ENCODE results near the gene RPL13. TPM values are rescaled to one million over a fixed set of nuclear protein-coding genes. Genes with fewer than 3 reads are reported as not detected.

RPL13 gene
- polyA plus RNA-seq, 6 donors from 2014 or later: 3,620 to 5,980 (median 5,028) TPM

- Mint-ChIP-seq H3K27ac (peak overlapping the region; percentile 78 to 97 (median 94)), H3K4me1 (peaks cover 14 to 23% (median 20%) of the 10 kb centered on the region in 3 donors), H3K36me3 (peaks cover 0 to 9% of the 10 kb centered on the region in 2 donors), H3K4me3 (peak overlapping the region; percentile 1 to 87 (median 72)), H3K9me3 (peaks cover 0 to 2% (median 0%) of the 10 kb centered on the region in 7 donors), H3K27me3 (no peaks in the 10 kb centered on the region)
- peak; percentile 82 for DNase-seq
- peak; percentile 93 to 94 for ATAC-seq (ENCODE audit: low read depth in 2 of 2)
Measured at GRCh38 chr16:89534252-89534756, 26.2 kb upstream of the RPL13 start.

DNA sequence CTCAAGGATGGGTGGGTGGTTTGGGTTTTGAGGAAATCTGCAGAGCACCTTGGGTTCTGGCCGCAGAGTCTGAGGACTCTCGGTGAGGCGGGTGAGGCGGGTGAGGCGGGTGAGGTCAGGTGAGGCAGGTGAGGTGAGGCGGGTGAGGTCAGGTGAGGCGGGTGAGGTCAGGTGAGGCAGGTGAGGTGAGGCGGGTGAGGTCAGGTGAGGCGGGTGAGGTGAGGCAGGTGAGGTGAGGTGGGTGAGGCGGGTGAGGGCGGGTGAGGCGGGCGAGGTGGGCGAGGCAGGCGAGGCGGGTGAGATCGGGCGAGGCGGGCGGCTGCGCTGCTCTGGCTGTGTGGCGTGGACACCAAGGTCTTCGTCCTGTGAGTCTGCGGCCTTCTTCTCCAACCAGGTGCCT lies 24.1 kb upstream of the RPL13 start:
- ATAC-seq (ENCODE audit: low read depth in 2 of 2) (no peak), DNase-seq (no peak)
- Mint-ChIP-seq H3K4me1 (peaks cover 14 to 23% (median 20%) of the 10 kb centered on the region in 3 donors), H3K27me3 (no peaks in the 10 kb centered on the region), H3K4me3 (no peak overlapping the region), H3K27ac (no peak overlapping the region), H3K9me3 (peaks cover 0 to 2% (median 0%) of the 10 kb centered on the region in 7 donors), H3K36me3 (peaks cover 0 to 11% of the 10 kb centered on the region in 2 donors)

DNA sequence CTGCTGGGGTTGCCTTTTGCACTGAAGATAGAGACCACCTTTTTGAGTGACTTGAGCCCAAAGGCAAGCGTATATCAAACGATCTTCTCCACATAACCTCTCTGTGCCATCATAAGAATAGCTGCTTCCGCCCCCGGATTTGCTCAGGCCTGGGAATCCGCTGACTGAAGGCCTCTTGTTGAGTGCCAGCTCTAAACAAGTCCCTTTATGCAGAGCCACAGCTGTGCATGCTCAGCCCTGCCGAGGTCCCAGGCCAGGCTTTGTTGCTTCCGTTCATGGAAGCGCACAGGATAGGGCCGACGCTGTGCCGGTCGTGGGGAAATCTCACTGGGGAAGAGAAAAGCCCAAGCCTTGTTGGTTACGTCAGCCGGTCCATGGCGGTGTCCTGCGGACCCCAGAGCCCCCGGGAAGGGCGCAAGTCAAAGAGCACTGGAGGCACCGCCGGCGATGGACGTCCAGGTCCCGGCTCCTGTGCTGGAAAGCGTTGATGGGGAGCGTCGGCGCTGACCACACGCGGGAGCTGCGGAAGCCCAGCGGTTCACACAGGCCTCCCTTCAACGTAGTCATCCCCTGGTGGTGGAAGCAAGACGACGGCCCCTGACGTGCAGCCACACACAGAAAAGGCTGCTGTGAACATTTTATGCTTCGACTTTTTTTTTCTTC lies 23.5 kb upstream of the RPL13 start:
- peaks cover 0 to 2% (median 0%) of the 10 kb centered on the region in 7 donors for H3K9me3 Mint-ChIP-seq
- peaks cover 0 to 11% of the 10 kb centered on the region in 2 donors for H3K36me3 Mint-ChIP-seq
- H3K4me1 Mint-ChIP-seq: peaks cover 14 to 23% (median 20%) of the 10 kb centered on the region in 3 donors
- H3K27me3 Mint-ChIP-seq: no peaks in the 10 kb centered on the region
- H3K27ac Mint-ChIP-seq: peak overlapping the region in 1 of 6 donors; percentile 77
- no peak for DNase-seq
- no peak overlapping the region for H3K4me3 Mint-ChIP-seq
- ATAC-seq (ENCODE audit: low read depth in 2 of 2): no peak

- Mint-ChIP-seq H3K9me3 (peaks cover 0 to 2% (median 0%) of the 10 kb centered on the region in 7 donors), H3K27me3 (no peaks in the 10 kb centered on the region), H3K4me3 (no peak overlapping the region), H3K4me1 (peaks cover 14 to 23% (median 20%) of the 10 kb centered on the region in 3 donors), H3K27ac (no peak overlapping the region), H3K36me3 (peaks cover 0 to 11% of the 10 kb centered on the region in 2 donors)
- ATAC-seq (ENCODE audit: low read depth in 2 of 2) (no peak), DNase-seq (no peak)
Measured at GRCh38 chr16:89537549-89537925, 22.9 kb upstream of the RPL13 start.

GRCh38 chr16:89538286-89538685 lies 22.2 kb upstream of the RPL13 start:
- DNase-seq: no peak
- H3K4me1 Mint-ChIP-seq: peaks cover 14 to 23% (median 20%) of the 10 kb centered on the region in 3 donors
- H3K9me3 Mint-ChIP-seq: peaks cover 0 to 2% (median 0%) of the 10 kb centered on the region in 7 donors
- no peaks in the 10 kb centered on the region for H3K27me3 Mint-ChIP-seq
- no peak for ATAC-seq (ENCODE audit: low read depth in 2 of 2)
- H3K36me3 Mint-ChIP-seq: peaks cover 0 to 11% of the 10 kb centered on the region in 2 donors
- H3K27ac Mint-ChIP-seq: no peak overlapping the region
- H3K4me3 Mint-ChIP-seq: no peak overlapping the region

- H3K4me3 Mint-ChIP-seq: peak overlapping the region in 1 of 8 donors; percentile 5
- peaks cover 0 to under 1% (median 0%) of the 10 kb centered on the region in 3 donors for H3K4me1 Mint-ChIP-seq
- ATAC-seq (ENCODE audit: low read depth in 2 of 2) (no peak), DNase-seq (no peak)
- no peaks in the 10 kb centered on the region for H3K9me3 Mint-ChIP-seq
- H3K27me3 Mint-ChIP-seq: no peaks in the 10 kb centered on the region
- peaks cover 0 to 4% of the 10 kb centered on the region in 2 donors for H3K36me3 Mint-ChIP-seq
- no peak overlapping the region for H3K27ac Mint-ChIP-seq
Measured at GRCh38 chr16:89540557-89540956, 19.9 kb upstream of the RPL13 start.

- no peaks in the 10 kb centered on the region for H3K9me3 Mint-ChIP-seq
- no peak overlapping the region for H3K27ac Mint-ChIP-seq
- H3K4me1 Mint-ChIP-seq: no peaks in the 10 kb centered on the region
- no peaks in the 10 kb centered on the region for H3K27me3 Mint-ChIP-seq
- no peak overlapping the region for H3K4me3 Mint-ChIP-seq
- DNase-seq: no peak
- no peak for ATAC-seq (ENCODE audit: low read depth in 2 of 2)
- peaks cover 2 to 6% of the 10 kb centered on the region in 2 donors for H3K36me3 Mint-ChIP-seq
Measured at GRCh38 chr16:89541792-89542191, 18.7 kb upstream of the RPL13 start.

GRCh38 chr16:89544113-89544512 lies 16.4 kb upstream of the RPL13 start:
- Mint-ChIP-seq H3K9me3 (no peaks in the 10 kb centered on the region), H3K27me3 (no peaks in the 10 kb centered on the region), H3K27ac (no peak overlapping the region), H3K4me1 (peaks cover 2 to 10% (median 3%) of the 10 kb centered on the region in 3 donors), H3K36me3 (peaks cover 9 to 15% of the 10 kb centered on the region in 2 donors), H3K4me3 (no peak overlapping the region)
- no peak for DNase-seq
- no peak for ATAC-seq (ENCODE audit: low read depth in 2 of 2)

DNA sequence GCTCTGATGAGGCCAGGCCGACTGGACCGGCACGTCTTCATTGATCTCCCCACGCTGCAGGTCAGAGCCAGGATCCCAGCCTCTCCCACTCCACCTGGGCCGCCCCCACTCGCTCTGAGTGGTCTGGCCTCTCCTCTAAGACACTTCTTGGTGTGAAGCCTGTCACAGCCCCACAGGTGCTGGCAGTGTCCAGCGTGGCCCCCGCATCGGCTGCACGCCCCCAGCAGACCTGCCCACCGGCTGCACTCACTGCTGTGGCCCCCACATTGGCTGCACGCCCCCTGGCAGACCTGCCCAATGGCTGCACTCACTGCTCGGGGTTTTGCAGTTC lies 15.8 kb upstream of the RPL13 start:
- H3K4me1 Mint-ChIP-seq: peaks cover 8 to 15% (median 9%) of the 10 kb centered on the region in 3 donors
- no peak overlapping the region for H3K4me3 Mint-ChIP-seq
- H3K36me3 Mint-ChIP-seq: peaks cover 15% of the 10 kb centered on the region in 2 donors
- H3K27me3 Mint-ChIP-seq: no peaks in the 10 kb centered on the region
- no peaks in the 10 kb centered on the region for H3K9me3 Mint-ChIP-seq
- no peak overlapping the region for H3K27ac Mint-ChIP-seq
- no peak for ATAC-seq (ENCODE audit: low read depth in 2 of 2)
- DNase-seq: no peak

- Mint-ChIP-seq H3K4me1 (peaks cover 8 to 17% (median 9%) of the 10 kb centered on the region in 3 donors), H3K27me3 (no peaks in the 10 kb centered on the region), H3K36me3 (peaks cover 11 to 17% of the 10 kb centered on the region in 2 donors), H3K9me3 (no peaks in the 10 kb centered on the region), H3K4me3 (peak overlapping the region in 1 of 8 donors; percentile 56), H3K27ac (no peak overlapping the region)
- DNase-seq (no peak), ATAC-seq (ENCODE audit: low read depth in 2 of 2) (no peak)
Measured at GRCh38 chr16:89545044-89545830, 15.2 kb upstream of the RPL13 start.

DNA sequence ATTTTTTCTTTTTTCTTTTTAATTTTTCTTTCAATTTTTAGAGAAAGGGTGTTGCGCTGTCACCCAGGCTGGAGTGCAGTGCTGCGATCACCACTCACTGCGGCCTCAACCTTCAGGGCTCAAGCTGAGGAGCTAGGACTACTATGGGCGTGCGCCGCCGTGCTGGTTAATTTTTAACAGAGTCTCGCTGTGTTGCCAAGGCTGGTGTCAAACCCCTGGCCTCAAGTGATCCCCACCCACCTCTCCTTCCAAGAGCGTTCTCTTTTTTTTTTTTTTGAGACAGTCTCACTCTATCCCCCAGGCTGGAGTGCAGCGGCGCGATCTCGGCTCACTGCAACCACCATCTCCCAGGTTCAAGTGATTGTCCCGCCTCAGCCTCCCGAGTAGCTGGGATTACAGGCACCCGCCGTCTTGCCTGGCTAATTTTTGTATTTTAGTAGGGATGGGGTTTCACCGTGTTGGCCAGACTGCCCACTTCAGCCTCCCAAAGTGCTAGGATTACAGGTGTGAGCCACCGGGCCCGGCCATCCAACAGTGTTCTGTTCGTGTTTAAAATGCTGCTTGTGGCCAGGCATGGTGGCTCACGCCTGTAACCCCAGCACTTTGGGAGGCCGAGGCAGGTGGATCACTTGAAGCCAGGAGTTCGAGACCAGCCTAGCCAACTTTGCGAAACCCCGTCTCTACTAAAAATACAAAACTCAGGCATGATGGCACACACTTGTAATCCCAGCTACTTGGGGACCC lies 14.5 kb upstream of the RPL13 start:
- Mint-ChIP-seq H3K4me1 (peaks cover 8 to 17% (median 9%) of the 10 kb centered on the region in 3 donors), H3K27ac (no peak overlapping the region), H3K4me3 (peak overlapping the region in 1 of 8 donors; percentile 29), H3K9me3 (no peaks in the 10 kb centered on the region), H3K27me3 (no peaks in the 10 kb centered on the region), H3K36me3 (peaks cover 11 to 17% of the 10 kb centered on the region in 2 donors)
- no peak for ATAC-seq (ENCODE audit: low read depth in 2 of 2)
- no peak for DNase-seq

DNA sequence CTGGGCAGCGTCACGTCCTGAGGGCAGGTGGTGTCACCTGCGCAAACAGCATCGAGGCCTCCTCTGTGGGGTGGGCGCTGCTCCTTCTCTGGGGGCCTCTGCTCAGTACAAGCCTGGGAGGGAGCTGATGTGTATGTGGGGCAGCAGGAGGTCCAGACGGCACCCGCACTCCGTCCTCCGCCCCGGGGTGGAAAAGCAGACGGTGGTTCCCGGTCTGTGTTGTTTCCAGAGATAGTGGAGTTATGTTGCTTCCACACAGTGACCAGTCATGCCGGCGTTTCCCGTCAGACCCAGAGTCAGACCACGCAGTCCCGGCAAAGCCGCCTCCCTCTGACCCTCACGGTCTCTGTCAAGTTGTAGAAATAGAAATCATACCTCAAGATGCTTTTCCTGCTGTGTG lies 13.7 kb upstream of the RPL13 start:
- peaks cover 8 to 17% (median 9%) of the 10 kb centered on the region in 3 donors for H3K4me1 Mint-ChIP-seq

DNA sequence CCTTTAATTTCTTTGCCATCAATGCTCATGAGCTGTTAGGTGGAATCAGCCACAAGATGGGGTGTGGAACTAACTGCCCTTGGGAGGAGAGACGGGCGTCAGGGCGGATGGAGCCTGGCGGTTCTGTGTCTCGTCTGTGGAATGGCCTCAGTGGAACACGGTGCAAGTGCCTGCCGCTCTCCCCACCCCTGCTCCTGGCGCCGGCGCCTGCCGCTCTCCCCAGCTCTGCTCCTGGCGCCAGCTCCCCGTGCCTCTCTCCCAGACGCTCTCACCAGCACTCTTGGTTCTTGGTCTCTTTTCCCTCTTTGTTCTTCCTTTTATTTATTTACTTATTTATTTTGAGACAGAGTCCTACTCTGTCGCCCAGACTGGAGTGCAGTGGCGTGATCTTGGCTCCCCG lies 13.2 kb upstream of the RPL13 start:
- DNase-seq (no peak), ATAC-seq (ENCODE audit: low read depth in 2 of 2) (no peak)
- no peak overlapping the region for H3K27ac Mint-ChIP-seq
- H3K27me3 Mint-ChIP-seq: no peaks in the 10 kb centered on the region
- no peaks in the 10 kb centered on the region for H3K9me3 Mint-ChIP-seq
- peaks cover 17% of the 10 kb centered on the region in 2 donors for H3K36me3 Mint-ChIP-seq
- no peak overlapping the region for H3K4me3 Mint-ChIP-seq
- peaks cover 8 to 17% (median 9%) of the 10 kb centered on the region in 3 donors for H3K4me1 Mint-ChIP-seq

More for the DNA sequence above, 13.7 kb upstream of the RPL13 start:
- Mint-ChIP-seq H3K9me3 (no peaks in the 10 kb centered on the region), H3K27ac (peak overlapping the region in 1 of 6 donors; percentile 41), H3K27me3 (no peaks in the 10 kb centered on the region), H3K36me3 (peaks cover 17% of the 10 kb centered on the region in 2 donors), H3K4me3 (no peak overlapping the region)
- no peak for DNase-seq
- ATAC-seq (ENCODE audit: low read depth in 2 of 2): no peak

Data from naive B cell (primary cell).